Retinal pigment epithelial cell (primary cell): ENCODE results near the gene NRSN2.
"Not testable (repeated sequence)": the region's sequence is repeated elsewhere in the genome, so short reads cannot be mapped to it uniquely, and the experiment has no call there.

Experiments
- DNase-seq: peaks from one replicate; pipeline ENCODE4 v3.0.0-alpha.2; 2010; ENCODE audit warnings: low read depth
- H3K4me3 ChIP-seq: 2 replicates; pipeline ENCODE4 v1.5.1; 2011; ENCODE audit warnings: mild to moderate bottlenecking, low read length, control low read depth, moderate library complexity
- CTCF ChIP-seq: conservative IDR thresholded peaks from 2 replicates; pipeline ENCODE4 v1.5.1; 2011; ENCODE audit warnings: low read depth, low read length, control low read depth, inconsistent platforms

Gene NRSN2

GRCh38 chr20:367486-367887 lies 20.6 kb downstream of the NRSN2 start:
- no peak for DNase-seq
- TF ChIP-seq CTCF = no peak
- no peak overlapping the region for H3K4me3 ChIP-seq

- no peak overlapping the region for H3K4me3 ChIP-seq
- DNase-seq = no peak
- no peak for TF ChIP-seq CTCF
These were observed 22.0 kb downstream of the NRSN2 start for GRCh38 chr20:368915-369314.

GRCh38 chr20:370151-370600 lies 23.3 kb downstream of the NRSN2 start:
- DNase-seq = no peak
- H3K4me3 ChIP-seq = no peak overlapping the region
- TF ChIP-seq CTCF = no peak

GRCh38 chr20:370977-371754 lies 24.3 kb downstream of the NRSN2 start:
- no peak for DNase-seq
- no peak for TF ChIP-seq CTCF
- H3K4me3 ChIP-seq = no peak overlapping the region

- TF ChIP-seq CTCF = no peak
- no peak overlapping the region for H3K4me3 ChIP-seq
- DNase-seq = peak; percentile 94
These were observed 25.0 kb downstream of the NRSN2 start for GRCh38 chr20:371755-372542.

GRCh38 chr20:372543-373082 lies 25.7 kb downstream of the NRSN2 start:
- not testable (repeated sequence) for DNase-seq

GRCh38 chr20:373171-373890 lies 26.4 kb downstream of the NRSN2 start:
- no peak for TF ChIP-seq CTCF
- no peak for DNase-seq
- no peak overlapping the region for H3K4me3 ChIP-seq

More at GRCh38 chr20:372543-373082, 25.7 kb downstream of the NRSN2 start:
- H3K4me3 ChIP-seq = not testable (repeated sequence)
